NCI-H2029 treated with DMSO at 0.1 percent for 48 hours (cell line): ENCODE results near the gene CYB5RL.
A peak's percentile ranks its signal among the peaks of the same experiment; 100 is the strongest.
"Not testable (repeated sequence)": the region's sequence is repeated elsewhere in the genome, so short reads cannot be mapped to it uniquely, and the experiment has no call there.

ENCODE experiments used
- DNase-seq: peaks from one replicate; lab custom pipeline; 2025; lab: John Stamatoyannopoulos, UW

The CYB5RL gene

GRCh38 chr1:54225986-54226559 lies 26.2 kb upstream of the CYB5RL start:
- no peak for DNase-seq

- DNase-seq, result no peak
These were observed 25.5 kb upstream of the CYB5RL start for GRCh38 chr1:54225378-54225777.

DNA sequence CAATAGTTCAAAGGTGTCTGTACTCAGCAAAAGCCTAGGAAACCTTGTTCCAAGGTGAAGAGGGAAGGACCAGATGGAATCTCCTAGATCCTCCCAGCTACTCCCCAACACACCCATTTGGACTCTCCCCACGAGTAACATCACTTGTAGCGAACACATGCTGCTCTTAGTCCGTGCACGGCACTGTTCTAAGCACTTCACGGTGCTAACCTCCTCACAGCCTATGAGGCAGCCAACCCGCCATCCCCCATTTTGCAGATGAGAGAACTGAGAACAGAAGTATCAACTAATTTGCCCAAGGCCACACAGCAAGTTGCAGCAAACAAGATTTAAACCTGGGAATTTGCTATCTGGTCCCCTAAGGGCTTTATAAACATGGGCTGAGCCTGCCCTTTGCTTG lies 24.4 kb upstream of the CYB5RL start:
- DNase-seq, result no peak

- DNase-seq, result no peak
These were observed 23.8 kb upstream of the CYB5RL start for GRCh38 chr1:54223441-54224202.

- no peak for DNase-seq
These were observed 22.9 kb upstream of the CYB5RL start for GRCh38 chr1:54222711-54223110.

GRCh38 chr1:54221867-54222484 lies 22.1 kb upstream of the CYB5RL start:
- peak; percentile 17 for DNase-seq

GRCh38 chr1:54221113-54221834 lies 21.4 kb upstream of the CYB5RL start:
- DNase-seq, result no peak

GRCh38 chr1:54220004-54220811 lies 20.4 kb upstream of the CYB5RL start:
- no peak for DNase-seq

DNA sequence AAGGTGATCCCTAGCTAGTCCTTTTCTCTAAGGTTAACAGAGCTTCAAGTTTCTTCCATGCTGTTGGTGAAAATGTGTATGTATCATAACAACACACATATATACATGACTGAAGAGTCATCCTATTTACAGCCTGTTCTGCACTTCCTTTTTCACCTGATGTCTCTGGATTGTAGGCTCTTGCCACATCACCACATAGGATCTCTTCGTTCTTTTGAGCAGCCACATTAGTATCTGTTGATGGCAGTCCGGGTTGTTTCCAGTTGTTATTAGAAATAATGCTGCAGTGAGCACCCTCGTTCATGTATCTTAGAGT lies 19.8 kb upstream of the CYB5RL start:
- DNase-seq, result no peak

DNA sequence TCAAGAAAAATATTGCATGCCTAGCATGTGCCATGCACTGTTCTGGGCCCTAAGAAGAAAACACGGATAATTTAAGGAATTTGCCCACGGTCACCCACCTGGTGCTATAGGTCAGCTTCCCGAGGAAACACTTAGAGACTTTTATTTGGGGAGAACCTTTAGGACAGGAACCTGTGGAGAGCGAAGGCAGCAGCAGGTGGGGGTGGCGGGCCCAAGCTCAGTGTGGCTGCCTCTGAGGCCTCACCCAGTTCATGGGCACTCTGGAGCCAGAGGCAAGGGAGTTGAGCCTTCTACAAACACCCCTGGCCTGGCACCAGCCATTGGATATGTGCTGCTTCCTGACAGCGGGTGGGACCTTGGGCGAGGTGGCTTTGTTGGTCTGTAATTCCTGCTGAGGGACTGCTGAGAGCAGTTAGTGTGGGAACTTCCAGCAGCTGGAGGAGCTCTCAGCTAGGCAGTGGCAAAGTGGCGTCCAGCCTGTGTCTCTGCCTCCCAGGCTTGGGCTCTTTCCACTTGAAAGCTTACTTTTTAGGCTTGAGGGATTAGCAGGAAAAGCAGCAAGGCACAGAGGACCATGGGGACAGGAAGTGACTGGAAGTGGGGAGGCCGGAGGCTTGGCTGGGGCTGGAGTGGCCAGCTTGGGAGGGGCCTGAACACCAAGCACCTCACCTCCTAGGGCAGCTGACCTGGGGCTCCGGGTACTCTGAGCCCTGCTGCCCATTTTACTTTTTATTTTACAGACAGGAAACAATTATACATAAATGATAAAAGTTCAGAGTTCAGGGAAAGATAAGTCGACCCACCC lies 19.3 kb upstream of the CYB5RL start:
- no peak for DNase-seq

GRCh38 chr1:54215523-54215922 lies 15.7 kb upstream of the CYB5RL start:
- no peak for DNase-seq

GRCh38 chr1:54212872-54213271 lies 13.0 kb upstream of the CYB5RL start:
- DNase-seq, result no peak

DNA sequence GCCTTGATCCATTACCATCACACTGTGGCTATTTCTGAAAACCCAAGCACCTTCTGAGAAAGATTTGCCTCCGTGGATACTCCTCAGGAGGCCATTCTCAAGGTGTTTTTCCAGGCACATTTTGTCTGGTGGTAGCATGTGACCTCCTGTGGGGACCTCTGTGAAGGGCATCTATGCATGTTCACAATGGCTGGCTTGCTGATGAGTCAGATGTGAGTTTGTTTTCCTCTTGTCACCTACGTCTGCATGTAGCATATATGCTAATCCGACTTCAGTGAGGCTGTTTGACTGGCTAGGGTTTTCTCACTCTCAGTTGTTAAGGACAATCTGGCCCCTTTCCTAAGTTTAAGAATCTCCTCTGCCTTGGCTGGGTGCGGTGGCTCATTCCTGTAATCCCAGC lies 8.1 kb upstream of the CYB5RL start:
- DNase-seq, result not testable (repeated sequence)

DNA sequence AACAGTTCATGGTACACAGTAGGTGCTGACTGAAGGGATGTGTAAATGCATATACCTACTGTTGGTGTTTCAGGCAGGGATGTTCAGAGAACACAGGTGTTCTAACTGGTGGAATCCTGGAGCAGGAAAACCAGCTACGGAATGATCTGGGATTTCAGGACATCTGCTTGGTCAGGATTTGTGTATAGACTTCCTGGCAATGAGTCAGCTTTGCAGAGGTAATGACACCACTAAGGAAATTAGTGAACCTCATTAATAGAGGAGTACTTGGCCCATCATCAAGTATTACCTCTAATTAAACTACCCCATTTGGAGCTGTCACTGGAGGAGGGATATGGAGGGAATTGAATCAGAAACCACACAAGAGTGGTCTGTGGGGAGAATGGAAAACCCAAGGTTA lies 7.5 kb upstream of the CYB5RL start:
- DNase-seq, result no peak

GRCh38 chr1:54204199-54204598 lies 4.4 kb upstream of the CYB5RL start:
- DNase-seq, result no peak

GRCh38 chr1:54200519-54200997 lies 728 bp upstream of the CYB5RL start:
- DNase-seq, result no peak

DNA sequence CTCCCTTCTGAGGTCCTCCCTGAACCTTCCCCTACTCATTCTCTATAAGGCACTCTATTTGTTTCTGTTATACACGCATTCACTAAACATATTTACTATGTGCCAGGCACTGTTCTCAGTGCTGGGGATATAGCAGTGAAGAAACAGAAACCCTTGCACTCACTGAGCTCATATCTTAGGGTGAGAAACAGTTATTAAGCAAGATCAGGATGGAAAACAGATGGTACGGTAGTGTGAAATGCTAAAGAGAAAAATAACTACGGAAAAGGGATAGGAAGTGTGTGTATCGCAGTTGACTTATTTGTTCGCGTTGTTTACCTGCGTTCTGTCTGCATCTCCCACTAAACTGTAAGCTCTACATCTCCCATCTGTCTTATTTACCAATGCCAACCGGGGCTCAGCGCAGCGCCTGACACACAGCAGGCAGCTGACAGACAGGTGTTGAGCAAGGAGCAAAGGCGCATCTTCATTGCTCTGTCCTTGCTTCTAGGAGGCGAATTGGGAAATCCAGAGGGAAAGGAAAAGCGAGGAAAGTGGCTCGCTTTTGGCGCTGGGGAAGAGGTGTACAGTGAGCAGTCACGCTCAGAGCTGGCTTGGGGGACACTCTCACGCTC lies 572 bp downstream of the CYB5RL start:
- DNase-seq, result no peak

DNA sequence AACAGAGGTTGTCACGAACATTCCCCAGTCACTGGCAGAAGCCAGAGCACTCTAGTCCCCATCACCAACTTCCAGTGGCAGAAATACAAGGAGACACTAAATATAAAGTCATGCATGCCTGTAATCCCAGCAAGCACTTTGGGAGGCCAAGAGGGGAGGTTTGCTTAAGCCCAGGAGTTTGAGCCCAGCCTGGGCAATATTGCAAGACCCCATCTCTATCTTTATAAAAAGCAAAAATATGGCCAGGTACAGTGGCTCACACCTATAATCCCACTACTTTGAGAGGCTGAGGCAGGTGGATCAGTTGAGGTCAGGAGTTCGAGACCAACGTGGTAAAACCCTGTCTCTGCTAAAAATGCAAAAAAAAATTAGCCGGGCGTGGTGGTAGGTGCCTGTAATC lies 6.4 kb downstream of the CYB5RL start:
- no peak for DNase-seq

DNA sequence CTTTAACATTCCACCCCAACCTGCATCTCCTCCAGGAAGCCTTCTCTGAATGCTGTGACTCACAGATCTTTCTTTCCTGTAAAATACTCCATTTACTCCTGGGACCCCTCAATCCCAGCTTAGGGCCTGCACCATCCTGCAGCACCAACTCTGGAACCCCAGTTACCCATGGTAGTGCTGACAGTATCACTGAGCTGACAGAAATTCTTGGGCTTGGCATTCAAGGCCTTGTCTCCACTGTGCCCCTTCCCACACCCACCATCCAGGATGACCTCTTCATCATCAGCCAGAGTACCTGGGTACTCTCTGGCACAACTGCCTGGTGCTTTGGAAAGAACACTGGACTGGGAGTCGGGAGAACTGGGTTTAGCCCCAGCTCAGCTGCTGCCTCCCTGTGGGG lies 8.3 kb downstream of the CYB5RL start:
- DNase-seq, result no peak

- no peak for DNase-seq
These were observed 9.3 kb downstream of the CYB5RL start for GRCh38 chr1:54190526-54190925.

GRCh38 chr1:54188291-54188690 lies 11.5 kb downstream of the CYB5RL start:
- no peak for DNase-seq
